Measurements from ENCODE around the gene CRYM. TPM values are rescaled to one million over a fixed set of nuclear protein-coding genes. Genes with fewer than 3 reads are reported as not detected.
"Not testable (repeated sequence)": the region's sequence is repeated elsewhere in the genome, so short reads cannot be mapped to it uniquely, and the experiment has no call there.

CRYM gene
- total RNA-seq, 1 donor from 2014 or later, result 0.79 TPM

- no peak for TF ChIP-seq CTCF (IDR thresholded peaks at IDR 0.05; ENCODE audit: insufficient read depth, low read length, severe bottlenecking)
- no peak for FAIRE-seq
- H3K27me3 ChIP-seq (ENCODE audit: control insufficient read depth, insufficient read depth, low read length), result peaks cover 8% of the 10 kb centered on the region
Observed at GRCh38 chr16:21274172-21274726, 3.8 kb downstream of the CRYM start.

GRCh38 chr16:21272763-21273162, 5.3 kb downstream of the CRYM start:
- H3K27me3 ChIP-seq (ENCODE audit: control insufficient read depth, insufficient read depth, low read length); DNase-seq (ENCODE audit: low read depth); FAIRE-seq; H3K4me3 ChIP-seq (ENCODE audit: low read depth, low read length); H3K36me3 ChIP-seq (ENCODE audit: control insufficient read depth, insufficient read depth, low read length): not testable (repeated sequence)

More at GRCh38 chr16:21274172-21274726, 3.8 kb downstream of the CRYM start:
- no peaks in the 10 kb centered on the region for H3K36me3 ChIP-seq (ENCODE audit: control insufficient read depth, insufficient read depth, low read length)
- DNase-seq (ENCODE audit: low read depth), result no peak
- H3K4me3 ChIP-seq (ENCODE audit: low read depth, low read length), result no peak overlapping the region

GRCh38 chr16:21272253-21272652, 5.8 kb downstream of the CRYM start:
- FAIRE-seq, result no peak
- no peak for TF ChIP-seq CTCF (IDR thresholded peaks at IDR 0.05; ENCODE audit: insufficient read depth, low read length, severe bottlenecking)
- Histone ChIP-seq H3K27me3 (ENCODE audit: control insufficient read depth, insufficient read depth, low read length) (no peaks in the 10 kb centered on the region), H3K4me3 (ENCODE audit: low read depth, low read length) (no peak overlapping the region), H3K36me3 (ENCODE audit: control insufficient read depth, insufficient read depth, low read length) (no peaks in the 10 kb centered on the region)
- DNase-seq (ENCODE audit: low read depth), result no peak

- H3K36me3 ChIP-seq (ENCODE audit: control insufficient read depth, insufficient read depth, low read length), result no peaks in the 10 kb centered on the region
- FAIRE-seq, result no peak
- no peak for DNase-seq (ENCODE audit: low read depth)
- H3K27me3 ChIP-seq (ENCODE audit: control insufficient read depth, insufficient read depth, low read length), result no peaks in the 10 kb centered on the region
- TF ChIP-seq CTCF (IDR thresholded peaks at IDR 0.05; ENCODE audit: insufficient read depth, low read length, severe bottlenecking), result no peak
- no peak overlapping the region for H3K4me3 ChIP-seq (ENCODE audit: low read depth, low read length)
Observed at GRCh38 chr16:21268236-21268635, 9.9 kb downstream of the CRYM start.

GRCh38 chr16:21267298-21267697, 10.8 kb downstream of the CRYM start:
- Histone ChIP-seq H3K4me3 (ENCODE audit: low read depth, low read length) (no peak overlapping the region), H3K36me3 (ENCODE audit: control insufficient read depth, insufficient read depth, low read length) (no peaks in the 10 kb centered on the region), H3K27me3 (ENCODE audit: control insufficient read depth, insufficient read depth, low read length) (peaks cover 2% of the 10 kb centered on the region)
- no peak for TF ChIP-seq CTCF (IDR thresholded peaks at IDR 0.05; ENCODE audit: insufficient read depth, low read length, severe bottlenecking)
- no peak for DNase-seq (ENCODE audit: low read depth)
- no peak for FAIRE-seq

GRCh38 chr16:21265104-21265837, 12.8 kb downstream of the CRYM start:
- FAIRE-seq, result no peak
- Histone ChIP-seq H3K4me3 (ENCODE audit: low read depth, low read length) (no peak overlapping the region), H3K27me3 (ENCODE audit: control insufficient read depth, insufficient read depth, low read length) (peaks cover 2% of the 10 kb centered on the region), H3K36me3 (ENCODE audit: control insufficient read depth, insufficient read depth, low read length) (no peaks in the 10 kb centered on the region)
- TF ChIP-seq CTCF (IDR thresholded peaks at IDR 0.05; ENCODE audit: insufficient read depth, low read length, severe bottlenecking), result no peak
- no peak for DNase-seq (ENCODE audit: low read depth)
